T-cell (primary cell): ENCODE measurements around the gene PAN3. TPM values are rescaled to one million over a fixed set of nuclear protein-coding genes. Genes with fewer than 3 reads are reported as not detected.

Experiments used
- ATAC-seq, 4 experiments: fragments of 200-7000 bp in 3 of 4; fragments of 150-1000 bp in 1 of 4; cut with Tn5 transposase; replicated peaks in 1 of 4; 1 replicate in 3 of 4; 2 replicates in 1 of 4; pipeline ENCODE4 v1.10.0; 2021; ENCODE audit warnings: moderate library complexity in 3 of 4, mild to moderate bottlenecking in 2 of 4, moderate number of reproducible peaks in 1 of 4
- CTCF ChIA-PET, 2 donors: fragments of 300-600 bp; sonication (Branson Sonifier 250); formaldehyde crosslinking; loops; one replicate each; lab custom pipeline; 2022; ENCODE audit warnings: antibody characterized with exemption in 2 of 2; lab: Charles Lee
- POLR2A ChIA-PET, 2 donors: fragments of 300-600 bp; sonication (Branson Sonifier 250); formaldehyde crosslinking; loops; one replicate each; lab custom pipeline; 2022; ENCODE audit warnings: antibody characterized with exemption in 2 of 2; lab: Charles Lee
- DNase-seq, 35 experiments: peaks; one replicate each; pipeline versions ENCODE4 v3.0.0 to v3.0.0-alpha.2; 2013 to 2023
- H3K27ac ChIP-seq: one replicate; pipeline ENCODE4 v1.5.1; 2013; ENCODE audit warnings: low read length
- H3K27me3 ChIP-seq, 2 experiments: replicated peaks in 1 of 2; 1 replicate in 1 of 2; 2 replicates in 1 of 2; pipeline versions ENCODE4 v1.6.1 to v1.7.0; 2013; ENCODE audit warnings: low read length in 1 of 2, mixed read lengths in 1 of 2; ENCODE audit not compliant: control insufficient read depth in 2 of 2, insufficient read depth in 2 of 2; ENCODE audit errors: extremely low read depth in 1 of 2
- H3K36me3 ChIP-seq, 2 donors: 1 replicate in 1 of 2; 2 replicates in 1 of 2; pipeline versions ENCODE4 v1.6.1 to v1.7.0; 2013; ENCODE audit warnings: low read length in 1 of 2; ENCODE audit not compliant: control insufficient read depth in 2 of 2, insufficient read depth in 1 of 2; ENCODE audit errors: extremely low read depth in 1 of 2
- H3K4me1 ChIP-seq, 2 experiments: 1 replicate in 1 of 2; 2 replicates in 1 of 2; pipeline versions ENCODE4 v1.6.1 to v1.7.0; 2013; ENCODE audit warnings: low read length in 2 of 2, mixed read lengths in 1 of 2; ENCODE audit not compliant: insufficient read depth in 2 of 2, control insufficient read depth in 1 of 2; ENCODE audit errors: extremely low read depth in 1 of 2
- H3K4me3 ChIP-seq, 2 donors: 1 replicate in 1 of 2; 2 replicates in 1 of 2; pipeline versions ENCODE4 v1.5.1 to v1.7.0; 2013; ENCODE audit warnings: mild to moderate bottlenecking in 2 of 2, low read length in 1 of 2, moderate library complexity in 1 of 2; ENCODE audit not compliant: control insufficient read depth in 1 of 2; ENCODE audit errors: extremely low read depth in 1 of 2
- H3K9me3 ChIP-seq: 2 replicates; pipeline ENCODE4 v1.7.0; 2013
- H3K27ac Mint-ChIP-seq, 2 donors: one replicate each; pipeline ENCODE4 v1.8.0; 2020 to 2021; ENCODE audit warnings: mild to moderate bottlenecking in 2 of 2, mixed read lengths in 2 of 2
- H3K27me3 Mint-ChIP-seq, 2 donors: one replicate each; pipeline ENCODE4 v1.8.0; 2021 to 2022; ENCODE audit warnings: mixed read lengths in 2 of 2
- H3K36me3 Mint-ChIP-seq: one replicate; pipeline ENCODE4 v1.8.0; 2021; ENCODE audit warnings: mixed read lengths
- H3K4me1 Mint-ChIP-seq, 3 donors: one replicate each; pipeline ENCODE4 v1.8.0; 2020 to 2022; ENCODE audit warnings: mixed read lengths in 3 of 3, mild to moderate bottlenecking in 1 of 3
- H3K4me3 Mint-ChIP-seq, 3 donors: one replicate each; pipeline ENCODE4 v1.8.0; 2020 to 2022; ENCODE audit warnings: mild to moderate bottlenecking in 3 of 3, mixed read lengths in 3 of 3, moderate library complexity in 3 of 3
- H3K9me3 Mint-ChIP-seq, 3 donors: one replicate each; pipeline ENCODE4 v1.8.0; 2020 to 2022; ENCODE audit warnings: mixed read lengths in 3 of 3
- WGBS: methylation state at CpG from one replicate; pipeline ENCODE4 v1.1.5; 2013; ENCODE audit warnings: missing lambda C conversion rate; ENCODE audit not compliant: insufficient coverage; 5-methylcytosine and 5-hydroxymethylcytosine counted together
- total RNA-seq, 35 experiments: library from RNA in 6 of 35; stranded (reverse) in 6 of 35; fragments of 120-200 nt in 1 of 35; gene quantifications; one replicate each; pipeline versions ENCODE4 v1.2.1 to v1.2.4 and lab custom pipeline; 2013 to 2026

The PAN3 gene
- total RNA-seq, 5 donors from 2014 or later (not counting 1 experiment from before 2014, with no cell fraction given) = 62.9 to 79.6 (median 69.3) TPM

DNA sequence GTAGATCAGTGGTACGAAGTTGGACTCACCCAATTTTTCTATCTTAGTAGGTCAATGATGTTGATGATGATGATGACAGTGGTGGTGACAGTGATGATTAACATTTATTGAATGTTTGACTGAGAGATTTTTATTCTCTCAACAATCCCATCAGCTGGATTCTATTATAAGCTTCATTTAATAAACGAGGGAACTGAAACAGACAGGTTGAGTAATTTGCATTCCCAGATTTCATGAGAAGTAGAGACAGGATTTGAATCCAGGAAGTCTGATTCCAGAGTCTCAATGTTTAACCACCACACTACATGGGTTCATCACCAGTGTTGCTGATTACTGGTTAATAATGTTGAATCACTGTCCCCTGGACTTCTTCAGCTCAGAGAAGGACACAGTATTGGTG is 187.7 kb downstream of the PAN3 start:
- no CpG with 5 or more reads among the region's 2 CpGs for WGBS
- Mint-ChIP-seq H3K27me3 (no peaks in the 10 kb centered on the region), H3K27ac (no peak overlapping the region), H3K4me1 (peaks cover 0 to 7% (median 0%) of the 10 kb centered on the region in 3 donors), H3K4me3 (no peak overlapping the region), H3K9me3 (no peaks in the 10 kb centered on the region), H3K36me3 (no peaks in the 10 kb centered on the region)
- H3K36me3 ChIP-seq = no peaks in the 10 kb centered on the region
- ChIA-PET CTCF (no interaction called here), POLR2A (interaction anchor here in 1 of 2 donors (0.6 kb wide), 1 partner anchor 22 kb away, joined by 6 read pairs; no protein-coding TSS in a partner anchor)
- H3K9me3 ChIP-seq = no peaks in the 10 kb centered on the region
- H3K4me3 ChIP-seq = no peak overlapping the region
- H3K27ac ChIP-seq = no peak overlapping the region
- DNase-seq = no peak
- ATAC-seq = no peak
- no peaks in the 10 kb centered on the region for H3K27me3 ChIP-seq
- no peaks in the 10 kb centered on the region for H3K4me1 ChIP-seq

DNA sequence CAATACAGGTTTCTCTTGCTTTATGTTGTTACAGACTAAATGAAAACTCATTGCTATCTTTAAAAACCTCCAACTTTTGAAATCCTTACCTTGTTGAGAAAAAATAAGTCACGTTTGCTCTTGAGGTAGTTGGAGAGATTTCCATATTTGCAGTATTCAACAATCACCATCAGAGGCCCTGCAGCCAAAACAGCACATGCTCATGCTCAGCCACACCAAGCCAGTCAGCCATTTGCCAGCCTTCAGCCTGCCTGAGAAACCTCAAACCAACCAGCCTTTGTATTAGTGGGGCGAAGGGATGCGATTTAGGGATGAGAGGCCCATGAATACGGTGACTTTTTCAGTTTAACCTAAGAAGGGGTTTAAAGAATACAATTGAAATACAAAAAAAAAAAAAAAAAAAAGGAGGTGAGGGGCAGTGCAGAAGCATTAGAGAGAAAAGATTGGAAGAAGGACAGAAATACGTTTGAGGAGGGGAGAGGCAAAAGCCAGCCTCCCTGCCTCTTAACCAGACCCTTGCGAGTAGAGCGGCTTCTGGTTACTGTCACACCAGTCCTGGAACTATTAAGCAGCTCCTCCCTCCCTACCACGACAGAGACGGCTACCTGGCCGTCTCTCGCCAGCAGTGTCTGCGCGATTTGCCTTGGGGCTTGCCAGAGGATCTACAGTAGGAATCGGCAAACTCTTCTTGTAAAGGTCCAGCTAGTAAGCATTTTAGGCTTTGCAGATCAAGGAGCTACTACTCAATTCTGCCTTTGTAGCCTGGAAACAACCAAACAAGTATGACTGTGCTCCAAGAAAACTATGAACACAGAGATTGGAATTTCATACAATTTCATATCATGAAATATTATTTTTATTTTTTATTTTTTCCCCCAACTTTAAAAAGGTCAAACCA is 189.3 kb downstream of the PAN3 start:
- ChIA-PET CTCF (interaction anchor here (0.7 to 1.1 kb wide), 2 partner anchors 1154 to 1628 kb away, joined by 3 to 5 read pairs; no protein-coding TSS in a partner anchor), POLR2A (no interaction called here)
- Mint-ChIP-seq H3K4me1 (peaks cover 0 to 7% (median 0%) of the 10 kb centered on the region in 3 donors), H3K9me3 (no peaks in the 10 kb centered on the region), H3K4me3 (no peak overlapping the region), H3K27ac (no peak overlapping the region), H3K27me3 (no peaks in the 10 kb centered on the region), H3K36me3 (no peaks in the 10 kb centered on the region)
- no peaks in the 10 kb centered on the region for H3K27me3 ChIP-seq
- no peaks in the 10 kb centered on the region for H3K9me3 ChIP-seq
- no peak overlapping the region for H3K4me3 ChIP-seq
- H3K27ac ChIP-seq = no peak overlapping the region
- no peaks in the 10 kb centered on the region for H3K4me1 ChIP-seq
- H3K36me3 ChIP-seq = no peaks in the 10 kb centered on the region
- WGBS = 94% methylated on average over 9 of the region's 14 CpGs
- ATAC-seq (no peak), DNase-seq (no peak)

DNA sequence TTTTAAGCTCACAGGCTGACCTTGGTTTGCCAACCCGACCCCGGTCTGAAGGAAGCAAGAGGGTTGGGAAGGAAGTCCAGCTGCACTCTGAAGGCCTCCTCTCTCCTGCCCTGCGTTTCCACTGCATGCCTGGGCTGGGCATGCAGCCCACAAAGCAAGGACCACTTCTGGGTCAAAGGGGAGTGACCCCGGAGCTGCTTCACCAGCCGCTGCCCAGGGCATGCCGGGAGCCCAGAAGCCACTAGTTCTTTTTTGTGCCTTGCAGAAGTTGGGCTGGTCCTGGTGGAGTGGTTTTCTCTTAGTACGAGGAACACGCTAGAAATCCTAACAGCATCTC is 189.9 kb downstream of the PAN3 start:
- ChIA-PET POLR2A (no interaction called here), CTCF (interaction anchor here (0.7 to 1.1 kb wide), 2 partner anchors 1154 to 1629 kb away, joined by 3 to 5 read pairs; no protein-coding TSS in a partner anchor)
- H3K36me3 Mint-ChIP-seq = no peaks in the 10 kb centered on the region
- Histone ChIP-seq H3K4me3 (no peak overlapping the region), H3K9me3 (no peaks in the 10 kb centered on the region), H3K36me3 (no peaks in the 10 kb centered on the region), H3K27me3 (no peaks in the 10 kb centered on the region), H3K4me1 (no peaks in the 10 kb centered on the region), H3K27ac (no peak overlapping the region)
- DNase-seq = no peak
- 61% methylated on average over 2 of the region's 8 CpGs for WGBS
- peaks cover 0 to 7% (median 0%) of the 10 kb centered on the region in 3 donors for H3K4me1 Mint-ChIP-seq
- ATAC-seq = no peak
- no peak overlapping the region for H3K4me3 Mint-ChIP-seq
- H3K27ac Mint-ChIP-seq = no peak overlapping the region
- H3K9me3 Mint-ChIP-seq = no peaks in the 10 kb centered on the region
- H3K27me3 Mint-ChIP-seq = no peaks in the 10 kb centered on the region

DNA sequence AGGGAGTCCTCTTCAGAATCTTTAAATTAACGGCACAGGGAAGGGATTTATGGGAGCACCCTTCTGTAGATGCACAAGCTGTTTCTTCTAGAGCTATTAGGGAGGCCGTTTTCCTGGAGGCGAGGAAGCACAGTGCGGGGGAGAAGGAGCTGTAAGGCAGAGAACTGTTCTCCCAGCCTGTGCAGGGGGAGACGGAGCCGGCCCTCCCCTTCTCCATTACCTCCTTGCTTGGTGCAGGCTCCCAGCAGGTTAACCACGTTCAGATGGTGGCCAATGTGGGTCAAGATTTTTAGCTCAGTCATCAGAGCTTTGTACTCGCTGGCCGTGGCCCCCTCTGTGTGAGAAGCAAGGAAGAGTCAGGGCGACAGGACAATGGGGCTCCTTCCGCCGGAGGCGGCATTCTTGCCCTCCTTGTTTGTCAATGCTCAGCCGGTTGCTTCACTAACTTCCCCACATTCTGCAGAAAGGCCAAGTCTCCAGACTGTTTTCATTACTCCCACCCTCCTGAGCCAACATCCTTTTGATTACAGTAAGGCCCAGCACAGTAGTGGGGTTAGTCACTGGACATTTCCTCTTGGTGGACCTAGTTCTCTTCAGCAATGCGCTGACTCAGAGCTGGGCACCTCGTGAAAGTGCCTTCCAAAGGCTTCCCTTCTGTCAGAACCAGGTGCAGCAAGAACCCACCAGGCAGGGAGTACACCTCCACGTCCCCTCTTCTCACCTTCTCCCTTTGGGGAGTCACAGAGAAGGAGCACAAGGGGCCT is 191.2 kb downstream of the PAN3 start:
- Histone ChIP-seq H3K4me1 (no peaks in the 10 kb centered on the region), H3K27ac (no peak overlapping the region), H3K9me3 (no peaks in the 10 kb centered on the region), H3K4me3 (no peak overlapping the region), H3K36me3 (no peaks in the 10 kb centered on the region), H3K27me3 (no peaks in the 10 kb centered on the region)
- CTCF ChIA-PET = interaction anchor here in 1 of 2 donors (0.5 kb wide), 1 partner anchor 7 kb away, joined by 3 read pairs; no protein-coding TSS in a partner anchor
- ATAC-seq = no peak
- H3K9me3 Mint-ChIP-seq = no peaks in the 10 kb centered on the region
- WGBS = 85% methylated on average over 10 of the region's 17 CpGs
- H3K27ac Mint-ChIP-seq = no peak overlapping the region
- POLR2A ChIA-PET = no interaction called here
- no peak overlapping the region for H3K4me3 Mint-ChIP-seq
- H3K36me3 Mint-ChIP-seq = no peaks in the 10 kb centered on the region
- H3K4me1 Mint-ChIP-seq = no peaks in the 10 kb centered on the region
- no peaks in the 10 kb centered on the region for H3K27me3 Mint-ChIP-seq
- DNase-seq = no peak

DNA sequence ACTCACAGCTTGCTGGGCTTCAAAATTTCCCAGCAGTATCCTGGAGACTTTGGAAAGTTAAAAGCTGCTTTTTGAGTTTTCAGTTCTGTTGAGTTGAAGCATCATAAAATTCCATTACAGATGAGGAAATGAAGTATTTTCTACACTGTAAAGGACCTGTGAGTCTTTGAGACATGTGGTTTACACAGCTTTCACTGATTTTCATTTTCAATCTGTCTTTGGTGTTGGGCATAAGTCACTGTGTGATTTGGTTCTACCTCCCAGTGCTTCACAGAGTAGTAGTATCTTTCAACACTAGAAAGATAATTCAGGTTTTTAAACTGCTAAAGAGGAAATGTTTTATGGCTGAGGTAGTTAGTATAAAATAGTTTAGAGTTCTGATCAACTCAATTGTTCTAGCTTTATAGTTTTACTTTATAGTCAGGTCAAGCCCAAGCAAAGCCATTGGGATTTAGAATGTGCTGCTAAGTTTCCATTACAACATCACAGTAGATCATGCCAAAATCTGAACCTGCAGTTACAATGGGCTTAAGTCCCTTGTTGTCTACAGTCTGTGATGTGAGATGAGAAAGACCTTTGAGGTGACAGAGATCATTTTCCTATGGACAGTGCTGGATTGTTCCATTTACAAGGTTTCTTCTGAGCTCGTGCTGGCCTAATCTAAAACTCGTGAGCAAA is 195.0 kb downstream of the PAN3 start:
- Mint-ChIP-seq H3K9me3 (no peaks in the 10 kb centered on the region), H3K4me3 (no peak overlapping the region), H3K4me1 (no peaks in the 10 kb centered on the region), H3K36me3 (no peaks in the 10 kb centered on the region), H3K27ac (no peak overlapping the region), H3K27me3 (peaks cover 0 to 3% of the 10 kb centered on the region in 2 donors)
- H3K36me3 ChIP-seq = no peaks in the 10 kb centered on the region
- H3K4me1 ChIP-seq = no peaks in the 10 kb centered on the region
- POLR2A ChIA-PET = no interaction called here
- no peak for ATAC-seq
- H3K27me3 ChIP-seq = no peaks in the 10 kb centered on the region
- DNase-seq = no peak
- no peaks in the 10 kb centered on the region for H3K9me3 ChIP-seq
- no CpG with 5 or more reads among the region's 2 CpGs for WGBS
- H3K4me3 ChIP-seq = no peak overlapping the region
- CTCF ChIA-PET = interaction anchor here in 1 of 2 donors (1.0 kb wide), 1 partner anchor 11 kb away, joined by 3 read pairs; no protein-coding TSS in a partner anchor
- no peak overlapping the region for H3K27ac ChIP-seq

DNA sequence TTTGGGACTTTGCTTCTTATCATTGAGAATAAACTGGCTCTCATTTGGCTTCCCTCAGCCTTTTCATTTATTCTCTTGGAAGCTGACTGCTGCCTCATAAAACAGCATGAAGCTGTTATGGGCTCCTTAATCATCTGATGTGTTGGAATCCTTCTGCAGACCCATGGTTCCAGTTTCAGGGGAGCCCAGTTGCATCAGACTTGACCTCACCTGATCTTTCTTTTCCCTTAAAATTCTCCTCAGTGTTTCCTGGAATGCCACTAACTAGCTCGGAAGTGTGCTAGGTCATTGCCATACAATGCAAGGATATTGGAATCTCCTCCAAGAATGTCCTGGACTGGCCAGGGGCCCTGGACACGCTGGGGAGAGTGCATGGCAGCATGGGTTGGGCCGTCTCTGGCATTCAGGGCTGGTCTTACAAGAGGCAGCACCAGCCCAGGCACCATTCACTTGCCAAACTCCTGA is 197.9 kb downstream of the PAN3 start:
- no peaks in the 10 kb centered on the region for H3K4me1 ChIP-seq
- no peaks in the 10 kb centered on the region for H3K27me3 ChIP-seq
- Mint-ChIP-seq H3K4me3 (no peak overlapping the region), H3K36me3 (no peaks in the 10 kb centered on the region), H3K9me3 (no peaks in the 10 kb centered on the region), H3K4me1 (no peaks in the 10 kb centered on the region), H3K27me3 (peaks cover 0 to 3% of the 10 kb centered on the region in 2 donors), H3K27ac (no peak overlapping the region)
- H3K36me3 ChIP-seq = no peaks in the 10 kb centered on the region
- ATAC-seq (no peak), DNase-seq (no peak)
- 70% methylated on average over 2 of the region's 3 CpGs for WGBS
- ChIA-PET CTCF (interaction anchor here in 1 of 2 donors (0.6 kb wide), 1 partner anchor 7 kb away, joined by 3 read pairs; no protein-coding TSS in a partner anchor), POLR2A (no interaction called here)
- H3K4me3 ChIP-seq = no peak overlapping the region
- no peaks in the 10 kb centered on the region for H3K9me3 ChIP-seq
- no peak overlapping the region for H3K27ac ChIP-seq
